DMS 273 (cell line): ENCODE results near the gene CCT5.

ENCODE experiments used
- DNase-seq: peaks from one replicate; lab custom pipeline; 2025; ENCODE audit not compliant: unreplicated experiment; lab: John Stamatoyannopoulos, UW

The CCT5 gene

GRCh38 chr5:10249948-10250805, at the start of gene CCT5:
Gene CCT5 (plus strand): TSS chr5:10250280. CDS start chr5:10250341, 61 bp downstream.
- peak; percentile 99 for DNase-seq

- DNase-seq, result peak; percentile 38
Observed at GRCh38 chr5:10201223-10201868, 48.7 kb upstream of the CCT5 start.

GRCh38 chr5:10202089-10202910, 47.8 kb upstream of the CCT5 start:
- DNase-seq, result peak; percentile 21

GRCh38 chr5:10209004-10209403, 41.1 kb upstream of the CCT5 start:
- no peak for DNase-seq

GRCh38 chr5:10213316-10213715, 36.8 kb upstream of the CCT5 start:
- DNase-seq, result no peak

GRCh38 chr5:10214041-10214440, 36.0 kb upstream of the CCT5 start:
- no peak for DNase-seq

GRCh38 chr5:10215366-10215765, 34.7 kb upstream of the CCT5 start:
- DNase-seq, result no peak

- no peak for DNase-seq
Observed at GRCh38 chr5:10216107-10216506, 34.0 kb upstream of the CCT5 start.

GRCh38 chr5:10218658-10219057, 31.4 kb upstream of the CCT5 start:
- DNase-seq, result no peak

- DNase-seq, result no peak
Observed at GRCh38 chr5:10219068-10219467, 31.0 kb upstream of the CCT5 start.

GRCh38 chr5:10220248-10220647, 29.8 kb upstream of the CCT5 start:
- DNase-seq, result no peak

- no peak for DNase-seq
Observed at GRCh38 chr5:10222326-10222725, 27.8 kb upstream of the CCT5 start.

GRCh38 chr5:10227379-10227778, 22.7 kb upstream of the CCT5 start:
- no peak for DNase-seq

GRCh38 chr5:10228288-10228687, 21.8 kb upstream of the CCT5 start:
- DNase-seq, result no peak

- no peak for DNase-seq
Observed at GRCh38 chr5:10229306-10230048, 20.6 kb upstream of the CCT5 start.

GRCh38 chr5:10232386-10232785, 17.7 kb upstream of the CCT5 start:
- DNase-seq, result no peak

- no peak for DNase-seq
Observed at GRCh38 chr5:10233011-10233410, 17.1 kb upstream of the CCT5 start.

- DNase-seq, result peak; percentile 66
Observed at GRCh38 chr5:10233505-10233904, 16.6 kb upstream of the CCT5 start.

- no peak for DNase-seq
Observed at GRCh38 chr5:10235350-10235749, 14.7 kb upstream of the CCT5 start.

GRCh38 chr5:10243660-10244240, 6.3 kb upstream of the CCT5 start:
- no peak for DNase-seq
